Sigmoid colon (tissue), 7 donors: ENCODE results near the gene CX3CL1. TPM values are rescaled to one million over a fixed set of nuclear protein-coding genes. Genes with fewer than 3 reads are reported as not detected.
"Not testable (repeated sequence)": the region's sequence is repeated elsewhere in the genome, so short reads cannot be mapped to it uniquely, and the experiment has no call there.

Source experiments
- DNase-seq: peaks from one replicate; pipeline ENCODE4 v3.0.0-alpha.2; 2019
- H3K27ac ChIP-seq, 4 donors: fragments of 200-600 bp; sonication (generic); one replicate each; pipeline ENCODE4 v1.5.1; 2016 to 2019; ENCODE audit warnings: mild to moderate bottlenecking in 1 of 4
- H3K27me3 ChIP-seq, 3 donors: fragments of 200-600 bp; sonication (generic); one replicate each; pipeline ENCODE4 v1.5.1; 2019; ENCODE audit warnings: mild to moderate bottlenecking in 1 of 3
- H3K36me3 ChIP-seq, 4 donors: fragments of 200-600 bp; sonication (generic); one replicate each; pipeline ENCODE4 v1.5.1; 2016 to 2019
- H3K4me1 ChIP-seq, 4 donors: fragments of 200-600 bp; sonication (generic); one replicate each; pipeline ENCODE4 v1.5.1; 2017 to 2019
- H3K4me3 ChIP-seq, 4 donors: fragments of 200-600 bp; sonication (generic); one replicate each; pipeline ENCODE4 v1.5.1; 2017 to 2019; ENCODE audit warnings: mild to moderate bottlenecking in 2 of 4, moderate library complexity in 1 of 4
- H3K9me3 ChIP-seq, 4 donors: fragments of 200-600 bp in 3 of 4; sonication (generic) in 3 of 4; one replicate each; pipeline versions ENCODE4 v1.5.1 to v1.6.1; 2013 to 2019
- CTCF ChIP-seq, 4 experiments: fragments of 450-650 bp in 3 of 4; fragments of 200-600 bp in 1 of 4; IDR thresholded peaks; one replicate each; pipeline ENCODE4 v1.5.1; 2016 to 2019; ENCODE audit warnings: antibody characterized with exemption in 4 of 4, mild to moderate bottlenecking in 3 of 4, moderate library complexity in 2 of 4
- EP300 ChIP-seq, 4 donors: sonication (generic); formaldehyde crosslinking; IDR thresholded peaks; one replicate each; pipeline ENCODE4 v1.6.1; 2017; ENCODE audit warnings: antibody characterized with exemption in 4 of 4
- POLR2A ChIP-seq, 2 donors: fragments of 450-650 bp; IDR thresholded peaks; one replicate each; pipeline ENCODE4 v1.6.1; 2016; ENCODE audit warnings: antibody characterized with exemption in 2 of 2, mild to moderate bottlenecking in 2 of 2, moderate library complexity in 2 of 2
- POLR2AphosphoS5 ChIP-seq, 4 donors: sonication (generic); formaldehyde crosslinking; IDR thresholded peaks; one replicate each; pipeline ENCODE4 v1.6.1; 2017; ENCODE audit warnings: antibody characterized with exemption in 4 of 4
- WGBS, 2 donors: extraction: QIAGEN DNeasy Blood & Tissue Kit; methylation state at CpG; one replicate each; pipeline ENCODE4 v1.1.7; 2013; 5-methylcytosine and 5-hydroxymethylcytosine counted together
- intact Hi-C: fragments of 100-400 bp; cut with DNase I; formaldehyde crosslinking; loops from one replicate; pipeline ENCODE4 v1.15.1; 2023
- polyA plus RNA-seq, 3 donors: library from polyadenylated mRNA; stranded (reverse); fragments of 200-250 nt; gene quantifications; one replicate each; pipeline ENCODE4 v1.2.3, GENCODE V29; 2013
- total RNA-seq, 4 donors: library from RNA; depleted of rRNA; stranded (reverse); fragments of >200 nt; gene quantifications; one replicate each; pipeline ENCODE4 v1.1.0, GENCODE V29; 2016
- donor health status: healthy with polysubstance abuse.
- donor health status: Bipolar disorder and iron deficiency.
- donor health status: healthy.

Gene CX3CL1
- total and polyA plus RNA-seq, 7 donors = 0.23 to 18.6 (median 4.8) TPM

- WGBS, 2 donors = 96% methylated on average over 1 of the region's 1 CpG
- no peaks in the 10 kb centered on the region for H3K27me3 ChIP-seq
- intact Hi-C loops = no loop called here
- TF ChIP-seq POLR2AphosphoS5 (IDR thresholded peaks at IDR 0.05) (no peak), CTCF (IDR thresholded peaks at IDR 0.05) (no peak), POLR2A (IDR thresholded peaks at IDR 0.05) (no peak), EP300 (IDR thresholded peaks at IDR 0.05) (no peak)
- peaks cover 0 to 3% (median 0%) of the 10 kb centered on the region in 4 donors for H3K9me3 ChIP-seq
- no peak for DNase-seq
- no peak overlapping the region for H3K4me3 ChIP-seq
- no peak overlapping the region for H3K27ac ChIP-seq
- H3K36me3 ChIP-seq = no peaks in the 10 kb centered on the region
- H3K4me1 ChIP-seq = no peaks in the 10 kb centered on the region
Measured at GRCh38 chr16:57333402-57333801, 38.9 kb upstream of the CX3CL1 start.

GRCh38 chr16:57335366-57335765, 36.9 kb upstream of the CX3CL1 start:
- intact Hi-C loops = no loop called here
- no peaks in the 10 kb centered on the region for H3K4me1 ChIP-seq
- H3K27ac ChIP-seq = no peak overlapping the region
- no peak overlapping the region for H3K4me3 ChIP-seq
- DNase-seq = no peak
- peaks cover 0 to 3% (median 0%) of the 10 kb centered on the region in 4 donors for H3K9me3 ChIP-seq
- H3K27me3 ChIP-seq = no peaks in the 10 kb centered on the region
- 90 to 94% methylated on average over 4 of the region's 4 CpGs for WGBS, 2 donors
- TF ChIP-seq CTCF (IDR thresholded peaks at IDR 0.05) (no peak), POLR2A (IDR thresholded peaks at IDR 0.05) (no peak), POLR2AphosphoS5 (IDR thresholded peaks at IDR 0.05) (no peak), EP300 (IDR thresholded peaks at IDR 0.05) (no peak)
- no peaks in the 10 kb centered on the region for H3K36me3 ChIP-seq

GRCh38 chr16:57341062-57341440, 31.2 kb upstream of the CX3CL1 start:
- Histone ChIP-seq H3K27me3 (no peaks in the 10 kb centered on the region), H3K27ac (peak overlapping the region in 2 of 4 donors; percentile 18 to 33), H3K9me3 (peaks cover 0 to 3% (median 0%) of the 10 kb centered on the region in 4 donors), H3K4me3 (no peak overlapping the region), H3K4me1 (peaks cover 0 to 14% (median 8%) of the 10 kb centered on the region in 4 donors), H3K36me3 (no peaks in the 10 kb centered on the region)
- 69 to 72% methylated on average over 6 of the region's 6 CpGs for WGBS, 2 donors
- intact Hi-C loops = loop anchor here (2.0 kb wide), 1 partner anchor 40 kb away; no protein-coding TSS in a partner anchor
- TF ChIP-seq CTCF (IDR thresholded peaks at IDR 0.05) = no peak
- no peak for DNase-seq

- intact Hi-C loops = loop anchor here (2.0 kb wide), 1 partner anchor 39 kb away; no protein-coding TSS in a partner anchor
- H3K4me1 ChIP-seq = peaks cover 0 to 14% (median 8%) of the 10 kb centered on the region in 4 donors
- no peak overlapping the region for H3K4me3 ChIP-seq
- peaks cover 0 to 3% (median 0%) of the 10 kb centered on the region in 4 donors for H3K9me3 ChIP-seq
- no peak for DNase-seq
- no peaks in the 10 kb centered on the region for H3K36me3 ChIP-seq
- no peaks in the 10 kb centered on the region for H3K27me3 ChIP-seq
- H3K27ac ChIP-seq = peak overlapping the region in 3 of 4 donors; percentile 1 to 33 (median 18)
- WGBS, 2 donors = 11 to 43% methylated on average over 8 of the region's 8 CpGs
- TF ChIP-seq POLR2AphosphoS5 (IDR thresholded peaks at IDR 0.05) = peak; percentile 21 to 54 (median 48)
- TF ChIP-seq CTCF (IDR thresholded peaks at IDR 0.05) = no peak
Measured at GRCh38 chr16:57341441-57342303, 30.6 kb upstream of the CX3CL1 start.

- intact Hi-C loops, H3K9me3 ChIP-seq, H3K36me3 ChIP-seq, H3K27ac ChIP-seq, DNase-seq, H3K4me3 ChIP-seq, H3K27me3 ChIP-seq: not testable (repeated sequence)
- peaks cover 0 to 14% (median 8%) of the 10 kb centered on the region in 4 donors for H3K4me1 ChIP-seq
- WGBS, 2 donors = 77 to 91% methylated on average over 9 of the region's 9 CpGs
Measured at GRCh38 chr16:57342606-57343005, 29.7 kb upstream of the CX3CL1 start.
